K562 (cell line): ENCODE measurements around the gene A1BG. TPM values are rescaled to one million over a fixed set of nuclear protein-coding genes. Genes with fewer than 3 reads are reported as not detected.

Experiments
- ATAC-seq: fragments of 200-7000 bp; cut with Tn5 transposase; 3 replicates; pipeline ENCODE4 v1.9.1; 2020; ENCODE audit warnings: moderate library complexity
- BruUV-seq: library from RNA; stranded (reverse); fragments of 400-500 nt; replicated peaks from 2 replicates; lab custom pipeline; 2021; lab: Mats Ljungman, UMichigan
- CTCF ChIA-PET: fragments of 300-600 bp; formaldehyde crosslinking; extraction: SDS; loops from one replicate; lab custom pipeline; 2021; ENCODE audit warnings: low intra/inter-chr PET ratio; lab: Yijun Ruan, JAX
- POLR2A ChIA-PET: fragments of 300-600, 350-650 bp; sonication (Branson Sonifier 250); formaldehyde crosslinking; extraction: SDS; loops from one replicate; lab custom pipeline; 2021; ENCODE audit warnings: antibody characterized with exemption, inconsistent platforms; lab: Yijun Ruan, JAX
- DNase-seq, 4 experiments: peaks; one replicate each; pipeline versions ENCODE4 v3.0.0 to v3.0.0-alpha.2; 2011 to 2018; ENCODE audit warnings: low spot score in 3 of 4, mixed read lengths in 3 of 4; ENCODE audit errors: extremely low read depth in 1 of 4
- FAIRE-seq: peaks from 2 replicates; lab custom pipeline; 2011; peaks lifted over from hg19 to GRCh38; lab: Jason Lieb, UNC
- H2AFZ ChIP-seq: 2 replicates; pipeline ENCODE4 v1.6.0; 2011; ENCODE audit warnings: low read depth, low read length, control low read depth, inconsistent platforms
- H3K27ac ChIP-seq: fragments of 200-600 bp; 3 replicates; pipeline ENCODE4 v1.8.0; 2011; ENCODE audit warnings: low read depth, mild to moderate bottlenecking, control low read depth, inconsistent platforms, low read length, moderate library complexity, mixed read lengths; ENCODE audit errors: extremely low read depth
- H3K27me3 ChIP-seq, 2 experiments: fragments of 300-600 bp in 1 of 2; 2 replicates in 1 of 2; 3 replicates in 1 of 2; pipeline versions ENCODE4 v1.6.0 to v1.8.0; 2011; ENCODE audit warnings: inconsistent platforms in 2 of 2, low read length in 2 of 2, mild to moderate bottlenecking in 1 of 2, mixed read lengths in 1 of 2, moderate library complexity in 1 of 2; ENCODE audit not compliant: control insufficient read depth in 2 of 2, insufficient read depth in 2 of 2
- H3K36me3 ChIP-seq: fragments of 300-600 bp; 3 replicates; pipeline ENCODE4 v1.8.0; 2011; ENCODE audit warnings: mild to moderate bottlenecking, low read length, inconsistent platforms; ENCODE audit not compliant: control insufficient read depth, insufficient read depth
- H3K4me1 ChIP-seq, 2 experiments: fragments of 200-600 bp in 1 of 2; replicated peaks in 1 of 2; 2 replicates in 1 of 2; 3 replicates in 1 of 2; pipeline versions ENCODE4 v1.5.1 to v1.8.0; 2011; ENCODE audit warnings: inconsistent platforms in 2 of 2, low read length in 2 of 2, mild to moderate bottlenecking in 1 of 2, mixed read lengths in 1 of 2, moderate library complexity in 1 of 2; ENCODE audit not compliant: control insufficient read depth in 2 of 2, insufficient read depth in 2 of 2
- H3K4me2 ChIP-seq: 2 replicates; pipeline ENCODE4 v1.6.1; 2011; ENCODE audit warnings: low read length, control low read depth, inconsistent platforms, mixed read lengths; ENCODE audit not compliant: insufficient read depth
- H3K4me3 ChIP-seq: fragments of 200-600 bp; sonication (generic), shearing (Covaris generic); 2 replicates; pipeline ENCODE4 v1.5.1; 2016; ENCODE audit warnings: control low read depth, inconsistent platforms
- H3K79me2 ChIP-seq: fragments of 200-600 bp; 3 replicates; pipeline ENCODE4 v1.8.0; 2011; ENCODE audit warnings: low read length, inconsistent platforms; ENCODE audit not compliant: control insufficient read depth, insufficient read depth
- H3K9ac ChIP-seq, 2 experiments: 2 replicates each; pipeline versions ENCODE4 v1.6.0 to v1.6.1; 2011; ENCODE audit warnings: low read depth in 2 of 2, low read length in 2 of 2, control low read depth in 1 of 2, inconsistent platforms in 1 of 2, mild to moderate bottlenecking in 1 of 2, mixed read lengths in 1 of 2; ENCODE audit not compliant: insufficient read depth in 1 of 2
- H3K9me1 ChIP-seq: one replicate; pipeline ENCODE4 v1.6.0; 2011; ENCODE audit warnings: inconsistent platforms, mild to moderate bottlenecking, low read length, moderate library complexity; ENCODE audit not compliant: control insufficient read depth, insufficient read depth
- H3K9me3 ChIP-seq: replicated peaks from 2 replicates; pipeline ENCODE4 v1.5.1; 2011; ENCODE audit warnings: low read depth, low read length, inconsistent platforms; ENCODE audit not compliant: control insufficient read depth, insufficient read depth
- H4K20me1 ChIP-seq: replicated peaks from 2 replicates; pipeline ENCODE4 v1.6.1; 2011; ENCODE audit warnings: low read length, inconsistent platforms, mixed read lengths; ENCODE audit not compliant: control insufficient read depth, insufficient read depth
- CTBP1 ChIP-seq: fragments of 450-650 bp; IDR thresholded peaks from 2 replicates; pipeline ENCODE4 v1.6.1; 2016; ENCODE audit warnings: borderline replicate concordance
- HDAC1 ChIP-seq, 2 experiments: fragments of 450-650 bp; IDR thresholded peaks; 2 replicates each; pipeline ENCODE4 v1.6.1; 2016 to 2017; ENCODE audit warnings: inconsistent platforms in 1 of 2, mild to moderate bottlenecking in 1 of 2, moderate library complexity in 1 of 2
- LARP7 ChIP-seq: fragments of 450-650 bp; IDR thresholded peaks from 2 replicates; pipeline ENCODE4 v1.6.1; 2016
- MECOM ChIP-seq: fragments of 250-450 bp; sonication (Bioruptor Pico); IDR thresholded peaks from 2 replicates; pipeline ENCODE4 v1.8.0; 2022; ENCODE audit warnings: inconsistent platforms
- POLR2A ChIP-seq: fragments of 450-650 bp; conservative IDR thresholded peaks from 2 replicates; pipeline ENCODE4 v1.6.1; 2016
- SAFB ChIP-seq: fragments of 200-400 bp; formaldehyde crosslinking; IDR thresholded peaks from 2 replicates; pipeline ENCODE4 v1.6.1; 2017; ENCODE audit warnings: low read depth, low read length, borderline replicate concordance
- SMAD3 ChIP-seq: fragments of 450-650 bp; formaldehyde crosslinking; conservative IDR thresholded peaks from 2 replicates; pipeline ENCODE4 v1.4.0; 2020; ENCODE audit warnings: mild to moderate bottlenecking
- ZBTB17 ChIP-seq: fragments of 450-650 bp; formaldehyde crosslinking; IDR thresholded peaks from 2 replicates; pipeline ENCODE4 v1.4.0; 2020; ENCODE audit warnings: mild to moderate bottlenecking
- ZNF143 ChIP-seq: sonication (generic); formaldehyde crosslinking; IDR thresholded peaks from 2 replicates; pipeline ENCODE4 v1.9.0; 2022; ENCODE audit warnings: mild to moderate bottlenecking, missing genetic modification reagents
- ZNF232 ChIP-seq: sonication (generic); formaldehyde crosslinking; IDR thresholded peaks from 2 replicates; pipeline ENCODE4 v1.8.0; 2022; ENCODE audit warnings: mild to moderate bottlenecking, missing genetic modification reagents
- ZNF77 ChIP-seq: fragments of 250-450 bp; sonication (Bioruptor Pico); IDR thresholded peaks from 2 replicates; pipeline ENCODE4 v1.5.0; 2020
- WGBS: fragments of 100-300 bp; shearing (Covaris generic); methylation state at CpG from one replicate; pipeline ENCODE4 v1.1.6; 2016; ENCODE audit warnings: low coverage, mixed read lengths; ENCODE audit not compliant: insufficient coverage; ENCODE audit errors: missing lambda C conversion rate; 5-methylcytosine and 5-hydroxymethylcytosine counted together
- in situ Hi-C: fragments of 300-500 bp; cut with MboI; formaldehyde crosslinking; loops from 4 replicates; pipeline ENCODE4 v1.15.0; 2018; ENCODE audit warnings: inconsistent platforms, mixed read lengths
- intact Hi-C: fragments of 100-400 bp; cut with micrococcal nuclease; formaldehyde crosslinking; loops from 2 replicates; pipeline ENCODE4 v1.14.2; 2022
- polyA plus RNA-seq, 8 experiments: library from polyadenylated mRNA; depleted of rRNA in 4 of 8; stranded (reverse) in 5 of 8; unstranded in 3 of 8; fragments of >200 nt; fragmentation: Nextera tagmentation in 2 of 8; fragmentation: Illumina TruSeq in 1 of 8; extraction: Ambion mirVana in 2 of 8; extraction: Trizol in 1 of 8; gene quantifications; 2 replicates each; pipeline versions ENCODE4 v1.2.1 to v1.2.3, GENCODE V29; 2011 to 2014; ENCODE audit warnings: inconsistent platforms in 1 of 8, missing spikeins in 1 of 8
- total RNA-seq, 7 experiments: library from RNA; depleted of rRNA in 6 of 7; stranded (reverse); fragments of >200 nt in 6 of 7; fragmentation: Illumina TruSeq in 2 of 7; extraction: Trizol in 2 of 7; gene quantifications; 2 replicates each; pipeline versions ENCODE4 v1.2.1 to v1.2.3, GENCODE V29; 2011 to 2021; ENCODE audit warnings: low replicate concordance in 1 of 7
- TF ChIP-seq, protein P1 (sequence below): sonication (generic); formaldehyde crosslinking; IDR thresholded peaks from 2 replicates; pipeline ENCODE4 v1.8.1; 2023; ENCODE audit warnings: missing genetic modification reagents, mild to moderate bottlenecking, borderline replicate concordance
- TF ChIP-seq, protein P2 (sequence below), 3 experiments: fragments of 200-800 bp in 1 of 3; sonication (Bioruptor generic) in 1 of 3; sonication (generic) in 1 of 3; formaldehyde crosslinking in 1 of 3; IDR thresholded peaks; 2 replicates each; pipeline versions ENCODE4 v1.6.1 to v1.8.0; 2016 to 2022; ENCODE audit warnings: mild to moderate bottlenecking in 2 of 3, missing compliant biosample characterization in 2 of 3, missing genetic modification characterization in 2 of 3, missing genetic modification reagents in 1 of 3
- TF ChIP-seq, protein P3 (sequence below): fragments of 250-450 bp; sonication (Bioruptor Pico); IDR thresholded peaks from 2 replicates; pipeline ENCODE4 v1.4.0; 2020

The A1BG gene
- total and polyA plus RNA-seq, 9 of the 15 experiments (the other 6 are each of a cell fraction or from before 2014, with no cell fraction given): 0.10 to 19.8 (median 2.6) TPM

DNA sequence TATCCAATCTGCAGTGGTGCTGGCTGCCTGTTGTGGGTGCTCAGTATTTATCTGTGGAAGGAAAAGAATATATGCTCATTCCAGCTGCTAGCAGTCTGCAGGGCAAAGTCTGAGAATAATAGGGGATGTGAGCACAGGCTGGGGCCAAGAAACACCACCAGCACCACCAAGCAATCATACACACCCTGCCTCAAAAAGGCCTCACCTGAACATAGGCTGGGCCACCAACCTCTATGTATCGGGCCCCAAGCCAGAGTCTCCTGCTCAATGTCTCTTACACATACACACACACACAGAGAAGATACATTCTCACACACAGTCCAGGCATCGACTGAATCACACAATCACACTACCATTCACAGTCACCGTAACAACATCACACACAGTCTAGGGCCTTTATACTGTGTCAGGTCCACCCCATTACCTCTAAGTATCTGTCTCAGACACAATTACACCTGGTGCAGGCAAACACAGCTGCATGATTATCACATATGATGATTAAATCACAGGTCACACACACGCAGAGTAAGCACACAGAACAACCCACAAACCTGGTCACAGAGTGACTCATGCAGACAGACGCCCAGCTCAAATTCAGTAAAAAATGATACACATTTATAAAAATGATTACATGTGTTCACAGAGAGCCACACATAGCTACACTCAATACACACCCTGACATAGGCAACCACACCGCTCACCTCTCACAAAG is 27.8 kb downstream of the A1BG start (continued):
- TF ChIP-seq, protein P1, sequence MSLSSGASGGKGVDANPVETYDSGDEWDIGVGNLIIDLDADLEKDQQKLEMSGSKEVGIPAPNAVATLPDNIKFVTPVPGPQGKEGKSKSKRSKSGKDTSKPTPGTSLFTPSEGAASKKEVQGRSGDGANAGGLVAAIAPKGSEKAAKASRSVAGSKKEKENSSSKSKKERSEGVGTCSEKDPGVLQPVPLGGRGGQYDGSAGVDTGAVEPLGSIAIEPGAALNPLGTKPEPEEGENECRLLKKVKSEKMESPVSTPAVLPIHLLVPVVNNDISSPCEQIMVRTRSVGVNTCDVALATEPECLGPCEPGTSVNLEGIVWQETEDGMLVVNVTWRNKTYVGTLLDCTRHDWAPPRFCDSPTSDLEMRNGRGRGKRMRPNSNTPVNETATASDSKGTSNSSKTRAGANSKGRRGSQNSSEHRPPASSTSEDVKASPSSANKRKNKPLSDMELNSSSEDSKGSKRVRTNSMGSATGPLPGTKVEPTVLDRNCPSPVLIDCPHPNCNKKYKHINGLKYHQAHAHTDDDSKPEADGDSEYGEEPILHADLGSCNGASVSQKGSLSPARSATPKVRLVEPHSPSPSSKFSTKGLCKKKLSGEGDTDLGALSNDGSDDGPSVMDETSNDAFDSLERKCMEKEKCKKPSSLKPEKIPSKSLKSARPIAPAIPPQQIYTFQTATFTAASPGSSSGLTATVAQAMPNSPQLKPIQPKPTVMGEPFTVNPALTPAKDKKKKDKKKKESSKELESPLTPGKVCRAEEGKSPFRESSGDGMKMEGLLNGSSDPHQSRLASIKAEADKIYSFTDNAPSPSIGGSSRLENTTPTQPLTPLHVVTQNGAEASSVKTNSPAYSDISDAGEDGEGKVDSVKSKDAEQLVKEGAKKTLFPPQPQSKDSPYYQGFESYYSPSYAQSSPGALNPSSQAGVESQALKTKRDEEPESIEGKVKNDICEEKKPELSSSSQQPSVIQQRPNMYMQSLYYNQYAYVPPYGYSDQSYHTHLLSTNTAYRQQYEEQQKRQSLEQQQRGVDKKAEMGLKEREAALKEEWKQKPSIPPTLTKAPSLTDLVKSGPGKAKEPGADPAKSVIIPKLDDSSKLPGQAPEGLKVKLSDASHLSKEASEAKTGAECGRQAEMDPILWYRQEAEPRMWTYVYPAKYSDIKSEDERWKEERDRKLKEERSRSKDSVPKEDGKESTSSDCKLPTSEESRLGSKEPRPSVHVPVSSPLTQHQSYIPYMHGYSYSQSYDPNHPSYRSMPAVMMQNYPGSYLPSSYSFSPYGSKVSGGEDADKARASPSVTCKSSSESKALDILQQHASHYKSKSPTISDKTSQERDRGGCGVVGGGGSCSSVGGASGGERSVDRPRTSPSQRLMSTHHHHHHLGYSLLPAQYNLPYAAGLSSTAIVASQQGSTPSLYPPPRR (CRISPR knock-in tag): no peak
- no peak for TF ChIP-seq CTBP1
- TF ChIP-seq SMAD3 (CRISPR knock-in tag): no peak

DNA sequence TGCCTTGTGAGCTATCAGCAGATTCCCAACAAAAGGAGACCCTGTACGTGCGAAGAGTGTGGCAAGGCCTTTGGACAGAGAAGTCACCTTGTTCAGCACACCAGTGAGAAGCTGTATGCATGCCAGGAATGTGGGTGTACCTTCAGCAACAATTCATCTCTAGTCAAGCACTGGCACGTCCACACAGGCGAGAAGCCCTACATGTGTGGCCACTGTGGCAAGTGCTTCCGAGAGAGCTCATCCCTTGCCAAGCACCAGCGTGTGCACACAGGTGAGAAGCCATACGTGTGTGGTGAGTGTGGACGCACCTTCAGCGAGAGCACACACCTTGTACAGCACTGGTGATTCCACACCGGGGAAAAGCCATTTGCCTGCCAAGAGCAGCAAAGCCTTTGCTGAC is 34.1 kb downstream of the A1BG start:
- ChIA-PET CTCF (no interaction called here), POLR2A (interaction anchor here (1.0 to 3.9 kb wide), 4 partner anchors 8 to 15 kb away, joined by 3 to 27 read pairs (median 12); partner anchors contain the start of genes ERVK3-1 and ZSCAN22)
- FAIRE-seq: no peak

More for the DNA sequence above, 34.1 kb downstream of the A1BG start:
- Histone ChIP-seq H3K27ac (no peak overlapping the region), H3K9ac (no peak overlapping the region; a peak in 1 of 4 replicates), H3K9me3 (0 out of 2 replicates have a peak, but pooled peaks cover 1% of the 10 kb centered on the region), H4K20me1 (no peaks in the 10 kb centered on the region), H3K36me3 (peaks cover 12% of the 10 kb centered on the region; the same call in 2 of the 3 replicates), H3K9me1 (no peaks in the 10 kb centered on the region), H3K4me3 (no peak overlapping the region), H3K4me1 (no peaks in the 10 kb centered on the region; a peak in 1 of 5 replicates), H3K79me2 (no peaks in the 10 kb centered on the region), H3K4me2 (no peak overlapping the region), H3K27me3 (no peaks in the 10 kb centered on the region), H2AFZ (no peak overlapping the region)
- WGBS: 60% methylated on average over 10 of the region's 10 CpGs
- DNase-seq (no peak), ATAC-seq (no peak)
- no TSS peak for BruUV-seq
- no peak for TF ChIP-seq HDAC1 (IDR thresholded peaks at IDR 0.05)
- TF ChIP-seq MECOM (CRISPR knock-in tag): no peak
- no peak for TF ChIP-seq ZBTB17
- TF ChIP-seq LARP7: no peak
- no peak for TF ChIP-seq ZNF77 (CRISPR knock-in tag)
- TF ChIP-seq SAFB: no peak
- TF ChIP-seq, protein P2, sequence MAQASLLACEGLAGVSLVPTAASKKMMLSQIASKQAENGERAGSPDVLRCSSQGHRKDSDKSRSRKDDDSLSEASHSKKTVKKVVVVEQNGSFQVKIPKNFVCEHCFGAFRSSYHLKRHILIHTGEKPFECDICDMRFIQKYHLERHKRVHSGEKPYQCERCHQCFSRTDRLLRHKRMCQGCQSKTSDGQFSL (CRISPR knock-in tag; IDR thresholded peaks at IDR 0.05): no peak
- TF ChIP-seq, protein P2 (tag; IDR thresholded peaks at IDR 0.05): no peak
- TF ChIP-seq ZNF143: no peak
- TF ChIP-seq, protein P3, sequence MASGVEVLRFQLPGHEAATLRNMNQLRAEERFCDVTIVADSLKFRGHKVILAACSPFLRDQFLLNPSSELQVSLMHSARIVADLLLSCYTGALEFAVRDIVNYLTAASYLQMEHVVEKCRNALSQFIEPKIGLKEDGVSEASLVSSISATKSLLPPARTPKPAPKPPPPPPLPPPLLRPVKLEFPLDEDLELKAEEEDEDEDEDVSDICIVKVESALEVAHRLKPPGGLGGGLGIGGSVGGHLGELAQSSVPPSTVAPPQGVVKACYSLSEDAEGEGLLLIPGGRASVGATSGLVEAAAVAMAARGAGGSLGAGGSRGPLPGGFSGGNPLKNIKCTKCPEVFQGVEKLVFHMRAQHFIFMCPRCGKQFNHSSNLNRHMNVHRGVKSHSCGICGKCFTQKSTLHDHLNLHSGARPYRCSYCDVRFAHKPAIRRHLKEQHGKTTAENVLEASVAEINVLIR: no peak
- no peak for TF ChIP-seq POLR2A
- TF ChIP-seq ZNF232: no peak
- intact Hi-C loops (no loop called here), in situ Hi-C loops (no loop called here)
